HEK293 (cell line): ENCODE measurements around the gene RPRM.

Source experiments
- CTCF ChIA-PET: fragments of 350-600 bp; formaldehyde crosslinking; extraction: SDS; loops from one replicate; lab custom pipeline; 2021; ENCODE audit warnings: antibody characterized with exemption; lab: Yijun Ruan, JAX
- POLR2A ChIA-PET: fragments of 300-600 bp; formaldehyde crosslinking; extraction: SDS; loops from one replicate; lab custom pipeline; 2020; ENCODE audit warnings: antibody characterized with exemption, inconsistent platforms; lab: Yijun Ruan, JAX
- H3K27ac ChIP-seq: fragments of 200-500 bp; sonication (Bioruptor generic); 2 replicates; pipeline ENCODE4 v1.5.1; 2014; ENCODE audit warnings: low read depth, low read length, control low read depth, inconsistent platforms; ENCODE audit errors: extremely low read depth
- H3K36me3 ChIP-seq, 2 experiments: fragments of 200-500 bp in 1 of 2; sonication (Bioruptor generic) in 1 of 2; 1 replicate in 1 of 2; 2 replicates in 1 of 2; pipeline ENCODE4 v1.5.1; 2014 to 2017; ENCODE audit warnings: inconsistent platforms in 2 of 2, low read length in 2 of 2; ENCODE audit not compliant: control insufficient read depth in 2 of 2, insufficient read depth in 1 of 2
- H3K4me1 ChIP-seq: fragments of 200-500 bp; sonication (Bioruptor generic); 2 replicates; pipeline ENCODE4 v1.5.1; 2014; ENCODE audit warnings: mild to moderate bottlenecking, low read length, inconsistent platforms; ENCODE audit not compliant: control insufficient read depth, insufficient read depth
- H3K4me3 ChIP-seq: 2 replicates; pipeline ENCODE4 v1.5.1; 2011; ENCODE audit warnings: low read depth, mild to moderate bottlenecking, control low read depth, low read length, moderate library complexity
- H3K9me3 ChIP-seq: fragments of 200-500 bp; sonication (Bioruptor generic); 2 replicates; pipeline ENCODE4 v1.5.1; 2014; ENCODE audit warnings: low read depth, low read length, inconsistent platforms; ENCODE audit not compliant: control insufficient read depth, insufficient read depth
- EGR2 ChIP-seq: fragments of 450-650 bp; formaldehyde crosslinking; IDR thresholded peaks from 2 replicates; pipeline ENCODE4 v1.5.1; 2016; ENCODE audit warnings: low read depth, missing biosample characterization, missing genetic modification characterization
- GLI2 ChIP-seq: fragments of 450-650 bp; formaldehyde crosslinking; IDR thresholded peaks from 2 replicates; pipeline ENCODE4; 2017; ENCODE audit warnings: missing biosample characterization, missing genetic modification characterization, low read depth, borderline replicate concordance
- PRDM6 ChIP-seq: fragments of 450-650 bp; formaldehyde crosslinking; IDR thresholded peaks from 2 replicates; pipeline ENCODE4 v1.5.1; 2017; ENCODE audit warnings: missing biosample characterization, missing genetic modification characterization
- REPIN1 ChIP-seq: fragments of 450-650 bp; formaldehyde crosslinking; IDR thresholded peaks from 2 replicates; pipeline ENCODE4 v1.5.1; 2017; ENCODE audit warnings: missing biosample characterization, missing genetic modification characterization, low read depth
- SP7 ChIP-seq: fragments of 450-650 bp; formaldehyde crosslinking; IDR thresholded peaks from 2 replicates; pipeline ENCODE4 v1.5.1; 2016; ENCODE audit warnings: missing biosample characterization, missing genetic modification characterization
- WT1 ChIP-seq: fragments of 450-650 bp; formaldehyde crosslinking; IDR thresholded peaks from 2 replicates; pipeline ENCODE4 v1.5.1; 2016; ENCODE audit warnings: missing biosample characterization, missing genetic modification characterization
- ZBTB17 ChIP-seq: fragments of 450-650 bp; formaldehyde crosslinking; IDR thresholded peaks from 2 replicates; pipeline ENCODE4 v1.5.1; 2016; ENCODE audit warnings: missing biosample characterization, missing genetic modification characterization
- ZBTB49 ChIP-seq: fragments of 450-650 bp; formaldehyde crosslinking; IDR thresholded peaks from 2 replicates; pipeline ENCODE4 v1.5.1; 2016; ENCODE audit warnings: missing biosample characterization, missing genetic modification characterization, low read depth
- ZNF146 ChIP-seq: fragments of 450-650 bp; formaldehyde crosslinking; IDR thresholded peaks from 2 replicates; pipeline ENCODE4 v1.5.1; 2016; ENCODE audit warnings: missing biosample characterization, missing genetic modification characterization
- ZNF2 ChIP-seq: fragments of 450-650 bp; formaldehyde crosslinking; IDR thresholded peaks from 2 replicates; pipeline ENCODE4 v1.5.1; 2016; ENCODE audit warnings: missing biosample characterization, missing genetic modification characterization
- ZNF211 ChIP-seq: fragments of 450-650 bp; formaldehyde crosslinking; IDR thresholded peaks from 2 replicates; pipeline ENCODE4 v1.5.1; 2016; ENCODE audit warnings: low read depth, missing biosample characterization, missing genetic modification characterization
- ZNF302 ChIP-seq: fragments of 450-650 bp; formaldehyde crosslinking; IDR thresholded peaks from 2 replicates; pipeline ENCODE4 v1.5.1; 2016; ENCODE audit warnings: missing biosample characterization, missing genetic modification characterization, low read depth
- ZNF362 ChIP-seq: fragments of 450-650 bp; formaldehyde crosslinking; IDR thresholded peaks from 2 replicates; pipeline ENCODE4 v1.5.1; 2016; ENCODE audit warnings: missing biosample characterization, missing genetic modification characterization
- ZNF37A ChIP-seq: fragments of 450-650 bp; IDR thresholded peaks from 2 replicates; pipeline ENCODE4 v1.5.1; 2018; ENCODE audit warnings: missing biosample characterization, missing genetic modification characterization
- ZNF48 ChIP-seq: fragments of 450-650 bp; formaldehyde crosslinking; IDR thresholded peaks from 2 replicates; pipeline ENCODE4 v1.5.1; 2016; ENCODE audit warnings: missing biosample characterization, missing genetic modification characterization
- ZNF514 ChIP-seq: fragments of 450-650 bp; formaldehyde crosslinking; IDR thresholded peaks from 2 replicates; pipeline ENCODE4 v1.5.1; 2016; ENCODE audit warnings: missing biosample characterization, missing genetic modification characterization
- ZNF518A ChIP-seq: fragments of 450-650 bp; formaldehyde crosslinking; conservative IDR thresholded peaks from 2 replicates; pipeline ENCODE4 v1.5.1; 2016; ENCODE audit warnings: low read depth, missing biosample characterization, missing genetic modification characterization
- ZNF529 ChIP-seq: fragments of 450-650 bp; formaldehyde crosslinking; IDR thresholded peaks from 2 replicates; pipeline ENCODE4 v1.5.1; 2017; ENCODE audit warnings: missing genetic modification characterization, missing biosample characterization; ENCODE audit not compliant: insufficient replicate concordance
- ZNF544 ChIP-seq: fragments of 450-650 bp; formaldehyde crosslinking; IDR thresholded peaks from 2 replicates; pipeline ENCODE4 v1.5.0; 2017; ENCODE audit warnings: missing biosample characterization, missing genetic modification characterization
- ZNF558 ChIP-seq: fragments of 450-650 bp; formaldehyde crosslinking; IDR thresholded peaks from 2 replicates; pipeline ENCODE4 v1.5.1; 2016; ENCODE audit warnings: missing biosample characterization, missing genetic modification characterization
- ZNF76 ChIP-seq: fragments of 450-650 bp; formaldehyde crosslinking; IDR thresholded peaks from 2 replicates; pipeline ENCODE4; 2016; ENCODE audit warnings: low read depth, missing biosample characterization, missing genetic modification characterization, borderline replicate concordance
- ZNF792 ChIP-seq: fragments of 450-650 bp; formaldehyde crosslinking; IDR thresholded peaks from 2 replicates; pipeline ENCODE4 v1.5.1; 2016; ENCODE audit warnings: missing biosample characterization, missing genetic modification characterization
- ZNF843 ChIP-seq: fragments of 450-650 bp; formaldehyde crosslinking; IDR thresholded peaks from 2 replicates; pipeline ENCODE4 v1.5.1; 2016; ENCODE audit warnings: missing biosample characterization, missing genetic modification characterization
- TF ChIP-seq, protein P1 (sequence below): fragments of 450-650 bp; formaldehyde crosslinking; IDR thresholded peaks from 2 replicates; pipeline ENCODE4 v1.5.1; 2017; ENCODE audit warnings: missing biosample characterization, missing genetic modification characterization

The RPRM gene

DNA sequence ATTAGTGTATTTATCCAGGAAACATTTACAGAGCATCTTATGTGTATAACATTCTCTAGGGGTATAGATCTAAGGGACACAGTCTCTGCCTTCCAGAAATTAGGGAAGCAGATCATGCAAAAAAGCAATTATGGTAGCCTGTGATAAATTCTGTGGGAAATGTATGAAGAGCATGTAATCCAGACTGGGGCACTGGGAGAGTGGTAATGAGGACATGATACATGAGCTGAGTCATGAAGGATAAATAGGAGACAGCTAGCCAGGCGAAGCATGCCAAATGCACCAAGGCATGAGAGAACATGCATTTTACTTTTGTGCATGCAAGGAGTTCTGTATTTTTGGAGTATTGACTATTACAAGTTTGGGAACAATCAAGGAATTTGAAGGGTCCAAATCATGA is 8.9 kb upstream of the RPRM start:
- CTCF ChIA-PET: interaction anchor here (0.7 kb wide), 2 partner anchors 9 to 58 kb away, joined by 3 to 7 read pairs; partner anchors contain the start of gene RPRM
- no peak for TF ChIP-seq ZNF302
- TF ChIP-seq ZNF48 (tag by site-specific recombination): no peak
- TF ChIP-seq ZBTB17 (tag by site-specific recombination): no peak
- TF ChIP-seq ZNF544 (tag by site-specific recombination): no peak
- TF ChIP-seq ZNF518A (tag by site-specific recombination): no peak
- no peak for TF ChIP-seq ZNF362 (tag by site-specific recombination)
- no peak for TF ChIP-seq REPIN1
- no peak for TF ChIP-seq ZNF792 (tag by site-specific recombination)
- no peak for TF ChIP-seq ZNF146 (tag by site-specific recombination)
- TF ChIP-seq EGR2 (tag by site-specific recombination): no peak
- TF ChIP-seq WT1 (tag by site-specific recombination): no peak
- no peak for TF ChIP-seq ZNF514 (tag by site-specific recombination)
- TF ChIP-seq ZNF76 (tag by site-specific recombination): no peak
- no peak for TF ChIP-seq GLI2 (tag by site-specific recombination)
- no peak for TF ChIP-seq ZNF529 (tag by site-specific recombination)
- no peak overlapping the region for H3K27ac ChIP-seq
- H3K36me3 ChIP-seq: no peaks in the 10 kb centered on the region
- no peaks in the 10 kb centered on the region for H3K9me3 ChIP-seq
- POLR2A ChIA-PET: no interaction called here
- H3K4me1 ChIP-seq: no peaks in the 10 kb centered on the region
- H3K4me3 ChIP-seq: no peak overlapping the region

GRCh38 chr2:153479573-153479972 is 1.0 kb upstream of the RPRM start:
- Histone ChIP-seq H3K36me3 (no peaks in the 10 kb centered on the region), H3K4me3 (no peak overlapping the region), H3K9me3 (no peaks in the 10 kb centered on the region), H3K27ac (peak overlapping the region; percentile 98), H3K4me1 (peaks cover 18% of the 10 kb centered on the region)
- ChIA-PET POLR2A (interaction anchor here (1.3 kb wide), 1 partner anchor 249 kb away, joined by 4 read pairs; no protein-coding TSS in a partner anchor), CTCF (interaction anchor here (0.6 to 3.0 kb wide), 20 partner anchors 9 to 621 kb away, joined by 3 to 12 read pairs (median 6); no protein-coding TSS in a partner anchor)
- TF ChIP-seq ZNF843 (tag by site-specific recombination) (no peak), ZNF37A (no peak), SP7 (tag by site-specific recombination) (peak; percentile 21; the same call in 1 of the 2 replicates), WT1 (tag by site-specific recombination) (peak; percentile 89), ZNF211 (tag by site-specific recombination) (no peak), PRDM6 (tag by site-specific recombination) (0 out of 2 replicates have a peak, but pooled peaks have one; percentile 6), ZNF2 (tag by site-specific recombination) (no peak), ZNF558 (tag by site-specific recombination) (no peak), ZBTB49 (tag by site-specific recombination) (no peak)
- TF ChIP-seq, protein P1, sequence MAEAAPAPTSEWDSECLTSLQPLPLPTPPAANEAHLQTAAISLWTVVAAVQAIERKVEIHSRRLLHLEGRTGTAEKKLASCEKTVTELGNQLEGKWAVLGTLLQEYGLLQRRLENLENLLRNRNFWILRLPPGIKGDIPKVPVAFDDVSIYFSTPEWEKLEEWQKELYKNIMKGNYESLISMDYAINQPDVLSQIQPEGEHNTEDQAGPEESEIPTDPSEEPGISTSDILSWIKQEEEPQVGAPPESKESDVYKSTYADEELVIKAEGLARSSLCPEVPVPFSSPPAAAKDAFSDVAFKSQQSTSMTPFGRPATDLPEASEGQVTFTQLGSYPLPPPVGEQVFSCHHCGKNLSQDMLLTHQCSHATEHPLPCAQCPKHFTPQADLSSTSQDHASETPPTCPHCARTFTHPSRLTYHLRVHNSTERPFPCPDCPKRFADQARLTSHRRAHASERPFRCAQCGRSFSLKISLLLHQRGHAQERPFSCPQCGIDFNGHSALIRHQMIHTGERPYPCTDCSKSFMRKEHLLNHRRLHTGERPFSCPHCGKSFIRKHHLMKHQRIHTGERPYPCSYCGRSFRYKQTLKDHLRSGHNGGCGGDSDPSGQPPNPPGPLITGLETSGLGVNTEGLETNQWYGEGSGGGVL (tag by site-specific recombination): no peak
